ENCODE data around the gene ARHGAP24.

ARHGAP24 gene

GRCh38 chr4:85595796-85596559 lies 121.0 kb downstream of the ARHGAP24 start:
- no peak overlapping the region for H4K5ac ChIP-seq (ENCODE audit: low read length)
- no peak overlapping the region for H2AK5ac ChIP-seq (ENCODE audit: low read length)
- no peak overlapping the region for H3K4me3 ChIP-seq (ENCODE audit: low read length)
- no peaks in the 10 kb centered on the region for H3K27me3 ChIP-seq (ENCODE audit: insufficient read depth, low read length, poor library complexity)
- H4K8ac ChIP-seq (ENCODE audit: low read depth, low read length) = no peak overlapping the region
- no peak overlapping the region for H2BK5ac ChIP-seq (ENCODE audit: low read length)
- H3K79me1 ChIP-seq (ENCODE audit: low read length) = no peaks in the 10 kb centered on the region
- H3K79me2 ChIP-seq (ENCODE audit: control insufficient read depth, insufficient read depth, low read length) = no peaks in the 10 kb centered on the region
- H2BK15ac ChIP-seq (replicated peaks; ENCODE audit: low read depth) = no peak overlapping the region
- H3K27ac ChIP-seq (ENCODE audit: low read depth, low read length) = no peak overlapping the region
- no peak overlapping the region for H3K4me2 ChIP-seq (ENCODE audit: low read length)
- H3K9ac ChIP-seq (ENCODE audit: low read length) = no peak overlapping the region
- no peak overlapping the region for H2BK120ac ChIP-seq (ENCODE audit: low read depth, low read length)
- no peak for DNase-seq
- no peaks in the 10 kb centered on the region for H3K36me3 ChIP-seq (ENCODE audit: control insufficient read depth, insufficient read depth, low read length)
- H3K18ac ChIP-seq (ENCODE audit: low read length) = no peak overlapping the region
- no peak overlapping the region for H3K56ac ChIP-seq (ENCODE audit: low read length)
- WGBS (ENCODE audit: extremely low coverage, insufficient coverage, low lambda C conversion rate) = no CpG with 5 or more reads among the region's 1 CpG
- H3K4me1 ChIP-seq (ENCODE audit: control insufficient read depth, low read depth, low read length) = no peaks in the 10 kb centered on the region
- H3K23ac ChIP-seq (ENCODE audit: low read length) = no peak overlapping the region
- no peak overlapping the region for H3K4ac ChIP-seq (ENCODE audit: low read depth, low read length)

- no peak overlapping the region for H2BK5ac ChIP-seq (ENCODE audit: low read length)
- H3K23ac ChIP-seq (ENCODE audit: low read length) = no peak overlapping the region
- no peak overlapping the region for H3K27ac ChIP-seq (ENCODE audit: low read depth, low read length)
- no peak overlapping the region for H2AK5ac ChIP-seq (ENCODE audit: low read length)
- no peak overlapping the region for H3K4ac ChIP-seq (ENCODE audit: low read depth, low read length)
- H3K18ac ChIP-seq (ENCODE audit: low read length) = no peak overlapping the region
- no peak for DNase-seq
- H3K4me3 ChIP-seq (ENCODE audit: low read length) = no peak overlapping the region
- no peak overlapping the region for H2BK15ac ChIP-seq (replicated peaks; ENCODE audit: low read depth)
- H4K8ac ChIP-seq (ENCODE audit: low read depth, low read length) = no peak overlapping the region
- no peaks in the 10 kb centered on the region for H3K27me3 ChIP-seq (ENCODE audit: insufficient read depth, low read length, poor library complexity)
- H3K79me2 ChIP-seq (ENCODE audit: control insufficient read depth, insufficient read depth, low read length) = no peaks in the 10 kb centered on the region
- no peaks in the 10 kb centered on the region for H3K4me1 ChIP-seq (ENCODE audit: control insufficient read depth, low read depth, low read length)
- no peaks in the 10 kb centered on the region for H3K36me3 ChIP-seq (ENCODE audit: control insufficient read depth, insufficient read depth, low read length)
- no peak overlapping the region for H3K56ac ChIP-seq (ENCODE audit: low read length)
- H4K5ac ChIP-seq (ENCODE audit: low read length) = no peak overlapping the region
- no peak overlapping the region for H3K4me2 ChIP-seq (ENCODE audit: low read length)
- no peaks in the 10 kb centered on the region for H3K79me1 ChIP-seq (ENCODE audit: low read length)
- no peak overlapping the region for H2BK120ac ChIP-seq (ENCODE audit: low read depth, low read length)
- H3K9ac ChIP-seq (ENCODE audit: low read length) = no peak overlapping the region
- no CpG with 5 or more reads among the region's 1 CpG for WGBS (ENCODE audit: extremely low coverage, insufficient coverage, low lambda C conversion rate)
Measured at GRCh38 chr4:85598936-85599335, 124.0 kb downstream of the ARHGAP24 start.

GRCh38 chr4:85600501-85600900 lies 125.6 kb downstream of the ARHGAP24 start:
- H3K9ac ChIP-seq (ENCODE audit: low read length) = no peak overlapping the region
- H4K8ac ChIP-seq (ENCODE audit: low read depth, low read length) = no peak overlapping the region
- H3K4me1 ChIP-seq (ENCODE audit: control insufficient read depth, low read depth, low read length) = no peaks in the 10 kb centered on the region
- no peak overlapping the region for H3K4me2 ChIP-seq (ENCODE audit: low read length)
- H2BK120ac ChIP-seq (ENCODE audit: low read depth, low read length) = no peak overlapping the region
- no peak overlapping the region for H2BK5ac ChIP-seq (ENCODE audit: low read length)
- no CpG with 5 or more reads among the region's 4 CpGs for WGBS (ENCODE audit: extremely low coverage, insufficient coverage, low lambda C conversion rate)
- no peak overlapping the region for H3K27ac ChIP-seq (ENCODE audit: low read depth, low read length)
- no peak overlapping the region for H3K4ac ChIP-seq (ENCODE audit: low read depth, low read length)
- H3K79me1 ChIP-seq (ENCODE audit: low read length) = no peaks in the 10 kb centered on the region
- no peaks in the 10 kb centered on the region for H3K79me2 ChIP-seq (ENCODE audit: control insufficient read depth, insufficient read depth, low read length)
- no peak overlapping the region for H2AK5ac ChIP-seq (ENCODE audit: low read length)
- H3K36me3 ChIP-seq (ENCODE audit: control insufficient read depth, insufficient read depth, low read length) = no peaks in the 10 kb centered on the region
- no peak overlapping the region for H3K23ac ChIP-seq (ENCODE audit: low read length)
- no peak for DNase-seq
- no peaks in the 10 kb centered on the region for H3K27me3 ChIP-seq (ENCODE audit: insufficient read depth, low read length, poor library complexity)
- H2BK15ac ChIP-seq (replicated peaks; ENCODE audit: low read depth) = no peak overlapping the region
- H4K5ac ChIP-seq (ENCODE audit: low read length) = no peak overlapping the region
- no peak overlapping the region for H3K18ac ChIP-seq (ENCODE audit: low read length)
- H3K56ac ChIP-seq (ENCODE audit: low read length) = no peak overlapping the region
- H3K4me3 ChIP-seq (ENCODE audit: low read length) = no peak overlapping the region

GRCh38 chr4:85603437-85604336 lies 128.7 kb downstream of the ARHGAP24 start:
- Histone ChIP-seq H2BK5ac (ENCODE audit: low read length) (no peak overlapping the region), H3K27me3 (ENCODE audit: insufficient read depth, low read length, poor library complexity) (no peaks in the 10 kb centered on the region), H3K36me3 (ENCODE audit: control insufficient read depth, insufficient read depth, low read length) (no peaks in the 10 kb centered on the region), H3K79me1 (ENCODE audit: low read length) (no peaks in the 10 kb centered on the region), H3K4me3 (ENCODE audit: low read length) (no peak overlapping the region), H3K27ac (ENCODE audit: low read depth, low read length) (no peak overlapping the region), H3K56ac (ENCODE audit: low read length) (no peak overlapping the region), H3K4me1 (ENCODE audit: control insufficient read depth, low read depth, low read length) (no peaks in the 10 kb centered on the region), H2BK15ac (replicated peaks; ENCODE audit: low read depth) (no peak overlapping the region), H2AK5ac (ENCODE audit: low read length) (no peak overlapping the region), H3K18ac (ENCODE audit: low read length) (no peak overlapping the region), H3K4ac (ENCODE audit: low read depth, low read length) (no peak overlapping the region), H2BK120ac (ENCODE audit: low read depth, low read length) (no peak overlapping the region), H3K23ac (ENCODE audit: low read length) (no peak overlapping the region), H4K8ac (ENCODE audit: low read depth, low read length) (no peak overlapping the region), H3K79me2 (ENCODE audit: control insufficient read depth, insufficient read depth, low read length) (no peaks in the 10 kb centered on the region), H3K9ac (ENCODE audit: low read length) (no peak overlapping the region), H3K4me2 (ENCODE audit: low read length) (no peak overlapping the region), H4K5ac (ENCODE audit: low read length) (no peak overlapping the region)
- no peak for DNase-seq
- WGBS (ENCODE audit: extremely low coverage, insufficient coverage, low lambda C conversion rate) = no CpG with 5 or more reads among the region's 3 CpGs

GRCh38 chr4:85606505-85606904 lies 131.6 kb downstream of the ARHGAP24 start:
- Histone ChIP-seq H3K36me3 (ENCODE audit: control insufficient read depth, insufficient read depth, low read length) (no peaks in the 10 kb centered on the region), H3K79me2 (ENCODE audit: control insufficient read depth, insufficient read depth, low read length) (no peaks in the 10 kb centered on the region), H2BK120ac (ENCODE audit: low read depth, low read length) (no peak overlapping the region), H2BK5ac (ENCODE audit: low read length) (no peak overlapping the region), H3K27me3 (ENCODE audit: insufficient read depth, low read length, poor library complexity) (no peaks in the 10 kb centered on the region), H3K9ac (ENCODE audit: low read length) (no peak overlapping the region), H3K79me1 (ENCODE audit: low read length) (no peaks in the 10 kb centered on the region), H4K8ac (ENCODE audit: low read depth, low read length) (no peak overlapping the region), H3K4me3 (ENCODE audit: low read length) (no peak overlapping the region), H3K4me2 (ENCODE audit: low read length) (no peak overlapping the region), H3K4me1 (ENCODE audit: control insufficient read depth, low read depth, low read length) (no peaks in the 10 kb centered on the region), H4K5ac (ENCODE audit: low read length) (no peak overlapping the region), H3K18ac (ENCODE audit: low read length) (no peak overlapping the region), H2BK15ac (replicated peaks; ENCODE audit: low read depth) (no peak overlapping the region), H3K27ac (ENCODE audit: low read depth, low read length) (no peak overlapping the region), H3K23ac (ENCODE audit: low read length) (no peak overlapping the region), H3K56ac (ENCODE audit: low read length) (no peak overlapping the region), H2AK5ac (ENCODE audit: low read length) (no peak overlapping the region), H3K4ac (ENCODE audit: low read depth, low read length) (no peak overlapping the region)
- no CpG with 5 or more reads among the region's 1 CpG for WGBS (ENCODE audit: extremely low coverage, insufficient coverage, low lambda C conversion rate)
- no peak for DNase-seq

Measured in mesendoderm (in vitro differentiated cells).